PC-9 (cell line): ENCODE results near the gene EHMT1. TPM values are rescaled to one million over a fixed set of nuclear protein-coding genes. Genes with fewer than 3 reads are reported as not detected.
"Not testable (repeated sequence)": the region's sequence is repeated elsewhere in the genome, so short reads cannot be mapped to it uniquely, and the experiment has no call there.

Experiments used
- BruUV-seq: library from RNA; stranded (reverse); fragments of 400-500 nt; replicated peaks from 2 replicates; lab custom pipeline; 2021; lab: Mats Ljungman, UMichigan
- CTCF ChIA-PET: fragments of 300-600 bp; sonication (Branson Sonifier 250); formaldehyde crosslinking; loops from one replicate; lab custom pipeline; 2022; ENCODE audit warnings: antibody characterized with exemption; lab: Charles Lee
- POLR2A ChIA-PET: fragments of 300-600 bp; sonication (Branson Sonifier 250); formaldehyde crosslinking; loops from one replicate; lab custom pipeline; 2022; ENCODE audit warnings: antibody characterized with exemption; ENCODE audit not compliant: unreplicated experiment; lab: Charles Lee
- DNase-seq, 2 experiments: peaks; one replicate each; pipeline versions ENCODE4 v3.0.0 to v3.0.0-alpha.2; 2015 to 2022; ENCODE audit warnings: mixed read lengths in 1 of 2
- H2AFZ ChIP-seq: fragments of 200-600 bp; sonication (generic); 2 replicates; pipeline ENCODE4 v1.8.1; 2017; ENCODE audit warnings: antibody characterized with exemption
- H3F3A ChIP-seq: fragments of 200-600 bp; sonication (generic); 2 replicates; pipeline ENCODE4 v1.8.1; 2017; ENCODE audit warnings: antibody characterized with exemption, mild to moderate bottlenecking, low read depth; ENCODE audit not compliant: insufficient read depth
- H3K27ac ChIP-seq: fragments of 200-600 bp; sonication (generic); 2 replicates; pipeline ENCODE4 v1.6.1; 2016; ENCODE audit warnings: mixed run types
- H3K27me3 ChIP-seq: fragments of 200-600 bp; sonication (generic); 2 replicates; pipeline ENCODE4 v1.6.1; 2016; ENCODE audit warnings: low read depth, mixed run types; ENCODE audit not compliant: insufficient read depth
- H3K36me3 ChIP-seq: fragments of 200-600 bp; sonication (generic); 2 replicates; pipeline ENCODE4 v1.6.1; 2016; ENCODE audit warnings: low read depth, mixed run types
- H3K4me1 ChIP-seq: fragments of 200-600 bp; sonication (generic); replicated peaks from 2 replicates; pipeline ENCODE4 v1.6.1; 2016; ENCODE audit warnings: mixed run types; ENCODE audit not compliant: insufficient read depth
- H3K4me2 ChIP-seq: fragments of 200-600 bp; sonication (generic); 2 replicates; pipeline ENCODE4 v1.6.1; 2017; ENCODE audit warnings: mixed run types
- H3K4me3 ChIP-seq: fragments of 200-600 bp; sonication (generic); 2 replicates; pipeline ENCODE4 v1.6.1; 2016; ENCODE audit warnings: mixed run types
- H3K79me2 ChIP-seq: fragments of 200-600 bp; sonication (generic); 2 replicates; pipeline ENCODE4 v1.6.1; 2017; ENCODE audit warnings: low read depth, mixed run types
- H3K9me2 ChIP-seq: fragments of 200-600 bp; sonication (generic); 2 replicates; pipeline ENCODE4 v1.8.1; 2017; ENCODE audit warnings: mild to moderate bottlenecking; ENCODE audit not compliant: insufficient read depth
- H3K9me3 ChIP-seq: fragments of 200-600 bp; sonication (generic); 2 replicates; pipeline ENCODE4 v1.8.1; 2016; ENCODE audit warnings: low read depth; ENCODE audit not compliant: insufficient read depth
- H4K20me1 ChIP-seq: fragments of 200-600 bp; sonication (generic); 2 replicates; pipeline ENCODE4 v1.8.1; 2017; ENCODE audit not compliant: insufficient read depth
- EZH2 ChIP-seq: fragments of 200-600 bp; sonication (generic); IDR thresholded peaks from 2 replicates; pipeline ENCODE4 v1.8.0; 2017; ENCODE audit warnings: antibody characterized with exemption, low read depth
- intact Hi-C: fragments of 100-400 bp; cut with micrococcal nuclease; formaldehyde crosslinking; loops from one replicate; pipeline ENCODE4 v1.10.0; 2022; ENCODE audit not compliant: unreplicated experiment
- total RNA-seq: library from RNA; stranded (reverse); gene quantifications from 2 replicates; pipeline ENCODE4 v1.2.3, GENCODE V29; 2021
- TF ChIP-seq, protein P1 (sequence below): fragments of 200-600 bp; sonication (generic); conservative IDR thresholded peaks from 2 replicates; pipeline ENCODE4 v1.6.1; 2017; ENCODE audit warnings: mixed run types, antibody characterized with exemption, mild to moderate bottlenecking, moderate library complexity

EHMT1 gene
- total RNA-seq, 1 experiment from 2014 or later: 116 TPM

- DNase-seq: no peak
- no peak overlapping the region for H3K4me3 ChIP-seq
- no peaks in the 10 kb centered on the region for H3K9me3 ChIP-seq
- TF ChIP-seq EZH2: no peak
- TF ChIP-seq, protein P1, sequence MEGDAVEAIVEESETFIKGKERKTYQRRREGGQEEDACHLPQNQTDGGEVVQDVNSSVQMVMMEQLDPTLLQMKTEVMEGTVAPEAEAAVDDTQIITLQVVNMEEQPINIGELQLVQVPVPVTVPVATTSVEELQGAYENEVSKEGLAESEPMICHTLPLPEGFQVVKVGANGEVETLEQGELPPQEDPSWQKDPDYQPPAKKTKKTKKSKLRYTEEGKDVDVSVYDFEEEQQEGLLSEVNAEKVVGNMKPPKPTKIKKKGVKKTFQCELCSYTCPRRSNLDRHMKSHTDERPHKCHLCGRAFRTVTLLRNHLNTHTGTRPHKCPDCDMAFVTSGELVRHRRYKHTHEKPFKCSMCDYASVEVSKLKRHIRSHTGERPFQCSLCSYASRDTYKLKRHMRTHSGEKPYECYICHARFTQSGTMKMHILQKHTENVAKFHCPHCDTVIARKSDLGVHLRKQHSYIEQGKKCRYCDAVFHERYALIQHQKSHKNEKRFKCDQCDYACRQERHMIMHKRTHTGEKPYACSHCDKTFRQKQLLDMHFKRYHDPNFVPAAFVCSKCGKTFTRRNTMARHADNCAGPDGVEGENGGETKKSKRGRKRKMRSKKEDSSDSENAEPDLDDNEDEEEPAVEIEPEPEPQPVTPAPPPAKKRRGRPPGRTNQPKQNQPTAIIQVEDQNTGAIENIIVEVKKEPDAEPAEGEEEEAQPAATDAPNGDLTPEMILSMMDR: no peak
- BruUV-seq: no TSS peak
- peaks cover 9% of the 10 kb centered on the region for H4K20me1 ChIP-seq
- intact Hi-C loops: no loop called here
- ChIA-PET CTCF (interaction anchor here (0.6 kb wide), 1 partner anchor 212 kb away, joined by 3 read pairs; no protein-coding TSS in a partner anchor), POLR2A (no interaction called here)
- no peaks in the 10 kb centered on the region for H3K9me2 ChIP-seq
- H3K27me3 ChIP-seq: no peaks in the 10 kb centered on the region
- no peaks in the 10 kb centered on the region for H3K36me3 ChIP-seq
- no peak overlapping the region for H3K4me2 ChIP-seq
- no peak overlapping the region for H3K27ac ChIP-seq
- no peaks in the 10 kb centered on the region for H3K79me2 ChIP-seq
- peaks cover 8% of the 10 kb centered on the region; the same call in 1 of the 2 replicates for H3F3A ChIP-seq
- H2AFZ ChIP-seq: no peak overlapping the region
- no peaks in the 10 kb centered on the region for H3K4me1 ChIP-seq
These were observed 190.3 kb downstream of the EHMT1 start for GRCh38 chr9:137809040-137809576.

DNA sequence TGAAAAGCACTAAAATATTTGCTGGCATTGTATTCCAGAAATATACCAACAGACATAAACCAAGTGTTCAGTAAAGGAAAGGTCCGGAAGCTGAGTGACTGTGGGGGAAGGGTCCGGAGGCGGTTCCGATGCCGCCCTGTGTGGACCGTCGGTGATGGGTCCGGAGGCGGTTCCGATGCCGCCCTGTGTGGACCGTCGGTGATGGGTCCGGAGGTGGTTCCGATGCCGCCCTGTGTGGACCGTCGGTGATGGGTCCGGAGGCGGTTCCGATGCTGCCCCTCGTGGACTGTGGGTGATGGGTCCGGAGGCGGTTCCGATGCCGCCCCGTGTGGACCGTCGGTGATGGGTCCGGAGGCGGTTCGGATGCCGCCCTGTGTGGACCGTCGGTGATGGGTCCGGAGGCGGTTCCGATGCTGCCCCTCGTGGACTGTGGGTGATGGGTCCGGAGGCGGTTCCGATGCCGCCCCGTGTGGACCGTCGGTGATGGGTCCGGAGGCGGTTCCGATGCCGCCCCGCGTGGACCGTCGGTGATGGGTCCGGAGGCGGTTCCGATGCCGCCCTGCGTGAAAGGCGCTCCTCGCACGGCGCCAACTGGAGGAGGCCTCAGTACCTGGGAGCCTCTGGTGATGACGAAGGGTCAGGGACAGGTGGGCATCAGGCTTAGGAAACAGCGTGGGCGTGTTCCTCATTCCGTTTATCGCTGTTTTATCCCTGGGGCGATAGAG lies 191.1 kb downstream of the EHMT1 start:
- H3K27ac ChIP-seq, H2AFZ ChIP-seq, H3K27me3 ChIP-seq, DNase-seq, H4K20me1 ChIP-seq, H3F3A ChIP-seq, BruUV-seq, intact Hi-C loops, H3K4me1 ChIP-seq, H3K79me2 ChIP-seq, H3K9me2 ChIP-seq, CTCF ChIA-PET, H3K4me3 ChIP-seq, H3K36me3 ChIP-seq, POLR2A ChIA-PET, H3K4me2 ChIP-seq, H3K9me3 ChIP-seq: not testable (repeated sequence)

GRCh38 chr9:137811283-137811870 lies 192.6 kb downstream of the EHMT1 start:
- no peak overlapping the region for H2AFZ ChIP-seq
- 0 out of 2 replicates have a peak, but pooled peaks cover 4% of the 10 kb centered on the region for H3F3A ChIP-seq
- ChIA-PET CTCF (no interaction called here), POLR2A (no interaction called here)
- no peak for DNase-seq
- intact Hi-C loops: no loop called here
- no peaks in the 10 kb centered on the region for H3K27me3 ChIP-seq
- peaks cover 5% of the 10 kb centered on the region for H4K20me1 ChIP-seq
- no peak for TF ChIP-seq EZH2
- TF ChIP-seq, protein P1: no peak
- no peaks in the 10 kb centered on the region for H3K79me2 ChIP-seq
- no peaks in the 10 kb centered on the region for H3K9me2 ChIP-seq
- no TSS peak for BruUV-seq
- no peak overlapping the region for H3K4me3 ChIP-seq
- no peaks in the 10 kb centered on the region for H3K9me3 ChIP-seq
- no peak overlapping the region for H3K27ac ChIP-seq
- H3K4me2 ChIP-seq: no peak overlapping the region
- H3K36me3 ChIP-seq: no peaks in the 10 kb centered on the region
- no peaks in the 10 kb centered on the region for H3K4me1 ChIP-seq
